ENCODE results near the gene AOC1. TPM values are rescaled to one million over a fixed set of nuclear protein-coding genes. Genes with fewer than 3 reads are reported as not detected.

Gene AOC1
- total and polyA plus RNA-seq, 4 donors = 0.35 to 1.3 (median 0.70) TPM

DNA sequence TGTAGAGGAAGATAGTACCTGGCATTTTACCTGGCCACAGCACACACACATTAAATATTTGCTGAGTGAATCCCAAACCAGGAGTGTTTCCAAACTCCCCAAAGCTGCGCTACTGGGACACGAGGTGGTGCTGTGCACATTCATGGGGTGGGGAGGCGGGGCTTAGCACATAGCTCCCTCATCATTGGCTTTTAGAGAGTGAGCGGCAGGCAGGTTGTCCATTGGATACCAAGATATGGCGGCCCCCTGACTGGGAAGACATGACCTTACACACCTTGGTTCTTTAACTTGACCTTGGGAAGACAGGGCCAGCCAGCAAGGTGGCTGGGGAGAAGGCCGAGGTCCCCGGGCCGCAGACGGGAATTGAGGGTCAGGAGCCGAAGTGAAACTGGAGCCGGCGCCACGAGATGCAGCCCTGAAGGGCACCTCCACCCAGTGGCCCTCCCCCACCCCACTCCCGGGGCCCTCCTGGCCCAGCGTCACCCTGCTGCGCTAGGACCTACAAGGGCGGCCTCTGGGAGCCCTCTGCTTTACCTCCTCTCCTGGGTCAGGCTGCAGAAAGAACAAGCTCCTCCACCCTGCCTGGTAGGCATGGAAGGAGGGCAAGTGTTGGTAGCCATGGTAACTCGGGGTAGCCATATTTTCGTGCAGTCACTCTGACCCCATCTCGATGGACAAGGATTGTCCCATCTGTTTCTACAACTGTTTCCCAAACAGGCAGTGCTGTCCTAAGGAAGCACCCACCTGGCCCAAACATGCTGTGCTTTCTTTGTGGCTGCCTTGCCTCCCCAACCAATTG lies 27.7 kb upstream of the AOC1 start:
- 92 to 98% methylated on average over 20 of the region's 20 CpGs for WGBS, 2 donors
- Histone ChIP-seq H3K27ac (ENCODE audit: low read depth in 1 of 2, low read length in 1 of 2) (no peak overlapping the region), H3K4me1 (ENCODE audit: control insufficient read depth in 5 of 5, insufficient read depth in 5 of 5, low read length in 5 of 5) (peaks cover 0 to 5% (median 0%) of the 10 kb centered on the region in 5 donors), H3K27me3 (ENCODE audit: control insufficient read depth in 3 of 3, insufficient read depth in 3 of 3, low read length in 2 of 3) (no peaks in the 10 kb centered on the region), H3K9ac (ENCODE audit: insufficient read depth in 1 of 2, low read length in 2 of 2) (no peak overlapping the region), H3K36me3 (ENCODE audit: control insufficient read depth in 4 of 4, insufficient read depth in 4 of 4, low read length in 4 of 4) (no peaks in the 10 kb centered on the region), H3K9me3 (ENCODE audit: control insufficient read depth in 4 of 4, insufficient read depth in 3 of 4, low read length in 3 of 4) (peaks cover 0 to 6% (median 0%) of the 10 kb centered on the region in 4 donors), H3K4me3 (no peak overlapping the region)
- DNase-seq = no peak
- ATAC-seq (ENCODE audit: insufficient read depth, low FRiP score) = no peak
- TF ChIP-seq, protein P1, sequence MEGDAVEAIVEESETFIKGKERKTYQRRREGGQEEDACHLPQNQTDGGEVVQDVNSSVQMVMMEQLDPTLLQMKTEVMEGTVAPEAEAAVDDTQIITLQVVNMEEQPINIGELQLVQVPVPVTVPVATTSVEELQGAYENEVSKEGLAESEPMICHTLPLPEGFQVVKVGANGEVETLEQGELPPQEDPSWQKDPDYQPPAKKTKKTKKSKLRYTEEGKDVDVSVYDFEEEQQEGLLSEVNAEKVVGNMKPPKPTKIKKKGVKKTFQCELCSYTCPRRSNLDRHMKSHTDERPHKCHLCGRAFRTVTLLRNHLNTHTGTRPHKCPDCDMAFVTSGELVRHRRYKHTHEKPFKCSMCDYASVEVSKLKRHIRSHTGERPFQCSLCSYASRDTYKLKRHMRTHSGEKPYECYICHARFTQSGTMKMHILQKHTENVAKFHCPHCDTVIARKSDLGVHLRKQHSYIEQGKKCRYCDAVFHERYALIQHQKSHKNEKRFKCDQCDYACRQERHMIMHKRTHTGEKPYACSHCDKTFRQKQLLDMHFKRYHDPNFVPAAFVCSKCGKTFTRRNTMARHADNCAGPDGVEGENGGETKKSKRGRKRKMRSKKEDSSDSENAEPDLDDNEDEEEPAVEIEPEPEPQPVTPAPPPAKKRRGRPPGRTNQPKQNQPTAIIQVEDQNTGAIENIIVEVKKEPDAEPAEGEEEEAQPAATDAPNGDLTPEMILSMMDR (IDR thresholded peaks at IDR 0.05; ENCODE audit: control extremely low read depth, extremely low read depth) = no peak

DNA sequence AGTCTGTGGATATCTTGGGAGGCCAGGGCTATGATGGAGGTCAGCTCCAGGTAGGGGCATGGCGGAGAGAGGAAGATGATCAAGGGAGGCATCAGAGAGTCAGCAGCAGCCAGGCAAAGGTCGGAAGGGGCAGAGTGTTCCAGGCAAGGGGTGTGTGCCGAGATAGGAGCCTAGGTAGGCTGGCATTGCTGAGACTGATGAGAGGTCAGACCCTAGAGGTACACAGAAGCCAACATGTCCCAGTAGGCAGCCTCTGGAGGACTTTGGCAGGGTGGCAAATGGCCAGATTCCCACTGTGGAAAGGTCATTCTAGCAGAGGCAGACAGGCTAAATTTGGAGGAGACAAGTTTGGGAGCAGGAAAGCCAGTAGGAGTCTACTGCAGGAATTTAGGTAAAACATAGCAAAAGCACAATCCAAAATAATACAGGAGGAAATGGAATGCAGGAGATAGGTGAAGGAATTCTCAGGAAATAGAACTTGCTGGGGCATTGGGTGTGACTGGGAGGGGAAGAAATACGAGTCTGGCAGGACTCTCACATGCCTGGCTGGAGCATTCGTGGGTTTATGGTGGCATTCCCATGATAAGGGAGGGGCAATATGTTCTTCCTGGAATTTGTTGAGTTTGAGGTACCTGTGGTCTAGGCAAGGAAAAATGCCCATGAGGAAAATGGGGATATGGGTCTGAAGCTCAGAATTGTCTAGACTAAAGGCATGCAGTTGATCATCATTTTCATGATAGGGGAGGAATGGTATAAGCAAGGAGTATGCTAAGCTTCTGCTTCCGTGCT lies 26.1 kb upstream of the AOC1 start:
- Histone ChIP-seq H3K4me1 (ENCODE audit: control insufficient read depth in 5 of 5, insufficient read depth in 5 of 5, low read length in 5 of 5) (peaks cover 0 to 3% (median 0%) of the 10 kb centered on the region in 5 donors), H3K36me3 (ENCODE audit: control insufficient read depth in 4 of 4, insufficient read depth in 4 of 4, low read length in 4 of 4) (no peaks in the 10 kb centered on the region), H3K9ac (ENCODE audit: insufficient read depth in 1 of 2, low read length in 2 of 2) (no peak overlapping the region), H3K4me3 (no peak overlapping the region), H3K27ac (ENCODE audit: low read depth in 1 of 2, low read length in 1 of 2) (no peak overlapping the region), H3K27me3 (ENCODE audit: control insufficient read depth in 3 of 3, insufficient read depth in 3 of 3, low read length in 2 of 3) (no peaks in the 10 kb centered on the region), H3K9me3 (ENCODE audit: control insufficient read depth in 4 of 4, insufficient read depth in 3 of 4, low read length in 3 of 4) (peaks cover 0 to 3% (median 0%) of the 10 kb centered on the region in 4 donors)
- no peak for DNase-seq
- WGBS, 2 donors = 70 to 88% methylated on average over 6 of the region's 6 CpGs
- TF ChIP-seq, protein P1 (IDR thresholded peaks at IDR 0.05; ENCODE audit: control extremely low read depth, extremely low read depth) = no peak
- ATAC-seq (ENCODE audit: insufficient read depth, low FRiP score) = no peak

DNA sequence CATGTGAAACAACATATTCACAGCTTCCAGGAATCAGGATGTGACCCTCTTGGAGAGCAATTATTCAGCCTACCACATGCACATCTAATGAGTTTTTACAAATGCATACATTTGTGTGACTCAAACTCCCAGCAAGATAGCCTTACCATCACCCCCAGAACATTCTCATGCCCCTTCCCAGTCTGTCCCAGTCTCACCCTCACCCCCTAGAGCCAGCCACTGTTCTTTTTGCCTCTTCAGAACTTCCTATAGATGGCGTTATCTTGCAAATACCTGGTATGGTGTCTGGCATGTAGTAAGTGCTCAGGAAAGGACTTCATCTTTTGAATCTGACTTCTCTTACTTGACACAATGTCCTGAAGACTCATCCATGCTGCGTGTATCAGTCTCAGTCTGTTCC lies 23.9 kb upstream of the AOC1 start:
- peaks cover 0 to 2% (median 0%) of the 10 kb centered on the region in 4 donors for H3K9me3 ChIP-seq (ENCODE audit: control insufficient read depth in 4 of 4, insufficient read depth in 3 of 4, low read length in 3 of 4)
- no peak overlapping the region for H3K4me3 ChIP-seq
- H3K27ac ChIP-seq (ENCODE audit: low read depth in 1 of 2, low read length in 1 of 2) = no peak overlapping the region
- WGBS, 2 donors = 89 to 98% methylated on average over 2 of the region's 2 CpGs
- H3K36me3 ChIP-seq (ENCODE audit: control insufficient read depth in 4 of 4, insufficient read depth in 4 of 4, low read length in 4 of 4) = no peaks in the 10 kb centered on the region
- ATAC-seq (ENCODE audit: insufficient read depth, low FRiP score) = no peak
- no peak overlapping the region for H3K9ac ChIP-seq (ENCODE audit: insufficient read depth in 1 of 2, low read length in 2 of 2)
- TF ChIP-seq, protein P1 (IDR thresholded peaks at IDR 0.05; ENCODE audit: control extremely low read depth, extremely low read depth) = no peak
- no peaks in the 10 kb centered on the region for H3K4me1 ChIP-seq (ENCODE audit: control insufficient read depth in 5 of 5, insufficient read depth in 5 of 5, low read length in 5 of 5)
- no peak for DNase-seq
- no peaks in the 10 kb centered on the region for H3K27me3 ChIP-seq (ENCODE audit: control insufficient read depth in 3 of 3, insufficient read depth in 3 of 3, low read length in 2 of 3)

All from lung (tissue), 12 donors.